SK-N-SH treated with all-trans-retinoic acid at 6 μM for 48 hours (cell line): Measurements from ENCODE around the gene MBNL2.

Source experiments
- ATAC-seq: fragments of 200-7000 bp; cut with Tn5 transposase; 3 replicates; pipeline ENCODE4 v1.9.1; 2020; ENCODE audit warnings: mild to moderate bottlenecking, moderate library complexity
- ARNTL ChIP-seq: fragments of 450-650 bp; formaldehyde crosslinking; IDR thresholded peaks from 2 replicates; pipeline ENCODE4 v1.5.0; 2020; ENCODE audit warnings: low read depth, mild to moderate bottlenecking, moderate library complexity, borderline replicate concordance
- BACH2 ChIP-seq: fragments of 250-450 bp; sonication (Bioruptor Pico); IDR thresholded peaks from 2 replicates; pipeline ENCODE4 v1.9.0; 2021; ENCODE audit warnings: mild to moderate bottlenecking, borderline replicate concordance
- CSDC2 ChIP-seq: fragments of 250-450 bp; sonication (Bioruptor Pico); IDR thresholded peaks from 2 replicates; pipeline ENCODE4 v1.5.0; 2020; ENCODE audit warnings: mild to moderate bottlenecking, moderate library complexity
- ESRRG ChIP-seq: fragments of 250-450 bp; sonication (Bioruptor Pico); IDR thresholded peaks from 2 replicates; pipeline ENCODE4 v1.6.1; 2021; ENCODE audit warnings: mild to moderate bottlenecking
- GLIS3 ChIP-seq: fragments of 250-450 bp; sonication (Bioruptor Pico); IDR thresholded peaks from 2 replicates; pipeline ENCODE4 v1.5.0; 2020; ENCODE audit warnings: mild to moderate bottlenecking, moderate library complexity
- ISL1 ChIP-seq: fragments of 250-450 bp; sonication (Bioruptor Pico); IDR thresholded peaks from 2 replicates; pipeline ENCODE4 v2.1.2; 2022; ENCODE audit warnings: mild to moderate bottlenecking, moderate library complexity
- OSR1 ChIP-seq: fragments of 250-450 bp; sonication (Bioruptor Pico); IDR thresholded peaks from 2 replicates; pipeline ENCODE4 v1.8.0; 2022; ENCODE audit warnings: moderate library complexity, mild to moderate bottlenecking, inconsistent platforms
- PPARA ChIP-seq: fragments of 250-450 bp; sonication (Bioruptor Pico); IDR thresholded peaks from 2 replicates; pipeline ENCODE4 v1.5.0; 2020; ENCODE audit warnings: mild to moderate bottlenecking, borderline replicate concordance
- SNAI2 ChIP-seq: fragments of 250-450 bp; sonication (Bioruptor Pico); IDR thresholded peaks from 2 replicates; pipeline ENCODE4 v1.5.0; 2020; ENCODE audit warnings: mild to moderate bottlenecking, moderate library complexity
- TOX ChIP-seq: fragments of 250-450 bp; sonication (Bioruptor Pico); IDR thresholded peaks from 2 replicates; pipeline ENCODE4 v1.8.0; 2021; ENCODE audit warnings: mild to moderate bottlenecking, moderate library complexity, borderline replicate concordance
- ZC3H10 ChIP-seq: fragments of 250-450 bp; sonication (Bioruptor Pico); IDR thresholded peaks from 2 replicates; pipeline ENCODE4 v1.5.1; 2021; ENCODE audit warnings: mild to moderate bottlenecking, moderate library complexity
- ZFP3 ChIP-seq: fragments of 250-450 bp; sonication (Bioruptor Pico); IDR thresholded peaks from 2 replicates; pipeline ENCODE4 v1.5.0; 2020; ENCODE audit warnings: mild to moderate bottlenecking, moderate library complexity
- ZFP30 ChIP-seq: fragments of 450-650 bp; formaldehyde crosslinking; IDR thresholded peaks from 2 replicates; pipeline ENCODE4 v1.5.0; 2022; ENCODE audit warnings: mild to moderate bottlenecking, moderate library complexity
- ZNF565 ChIP-seq: fragments of 450-650 bp; formaldehyde crosslinking; conservative IDR thresholded peaks from 2 replicates; pipeline ENCODE4 v1.5.0; 2020; ENCODE audit warnings: low read depth, mild to moderate bottlenecking, moderate library complexity
- ZNF70 ChIP-seq: fragments of 450-650 bp; formaldehyde crosslinking; IDR thresholded peaks from 2 replicates; pipeline ENCODE4 v1.5.0; 2020; ENCODE audit warnings: mild to moderate bottlenecking, moderate library complexity
- ZNF8 ChIP-seq: fragments of 450-650 bp; formaldehyde crosslinking; IDR thresholded peaks from 2 replicates; pipeline ENCODE4 v1.5.0; 2020; ENCODE audit warnings: mild to moderate bottlenecking, moderate library complexity
- TF ChIP-seq, protein P1 (sequence below): fragments of 250-450 bp; sonication (Bioruptor Pico); IDR thresholded peaks from 2 replicates; pipeline ENCODE4 v1.5.0; 2020; ENCODE audit warnings: mild to moderate bottlenecking, moderate library complexity
- TF ChIP-seq, protein P2 (sequence below): fragments of 250-450 bp; sonication (Bioruptor Pico); IDR thresholded peaks from 2 replicates; pipeline ENCODE4 v1.5.1; 2021; ENCODE audit warnings: mild to moderate bottlenecking, moderate library complexity
- TF ChIP-seq, protein P3 (sequence below): fragments of 250-450 bp; sonication (Bioruptor Pico); IDR thresholded peaks from 2 replicates; pipeline ENCODE4 v1.8.0; 2020; ENCODE audit warnings: mild to moderate bottlenecking, moderate library complexity, borderline replicate concordance
- TF ChIP-seq, protein P4 (sequence below): fragments of 250-450 bp; sonication (Bioruptor Pico); IDR thresholded peaks from 2 replicates; pipeline ENCODE4 v1.5.1; 2020; ENCODE audit warnings: low read depth, mild to moderate bottlenecking, moderate library complexity
- TF ChIP-seq, protein P5 (sequence below): fragments of 250-450 bp; sonication (Bioruptor Pico); IDR thresholded peaks from 2 replicates; pipeline ENCODE4 v1.8.0; 2021; ENCODE audit warnings: low read depth, mild to moderate bottlenecking, moderate library complexity, borderline replicate concordance

MBNL2 gene

DNA sequence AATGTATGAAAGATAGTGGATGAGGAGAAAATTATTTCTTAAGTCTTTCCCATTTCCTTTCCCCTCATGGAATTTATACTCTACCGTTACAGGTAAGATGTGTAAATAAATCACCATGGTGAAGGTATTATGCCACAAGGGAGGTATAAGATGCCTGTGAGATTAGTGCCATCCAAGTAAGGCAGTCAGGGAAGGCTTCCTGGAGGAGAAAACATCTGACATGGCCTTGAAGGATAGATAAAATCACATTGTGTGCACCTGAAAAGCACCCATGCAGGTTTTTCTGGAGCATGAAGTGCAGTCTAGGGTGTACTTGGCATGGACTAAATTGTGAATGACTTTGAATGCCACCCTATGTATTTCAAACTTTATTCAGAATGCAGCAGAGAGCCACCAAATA, 15.3 kb downstream of the MBNL2 start:
- no peak for TF ChIP-seq ISL1 (CRISPR knock-in tag)
- no peak for TF ChIP-seq CSDC2
- no peak for TF ChIP-seq OSR1 (CRISPR knock-in tag)
- TF ChIP-seq ZC3H10 (CRISPR knock-in tag), result no peak
- TF ChIP-seq, protein P1, sequence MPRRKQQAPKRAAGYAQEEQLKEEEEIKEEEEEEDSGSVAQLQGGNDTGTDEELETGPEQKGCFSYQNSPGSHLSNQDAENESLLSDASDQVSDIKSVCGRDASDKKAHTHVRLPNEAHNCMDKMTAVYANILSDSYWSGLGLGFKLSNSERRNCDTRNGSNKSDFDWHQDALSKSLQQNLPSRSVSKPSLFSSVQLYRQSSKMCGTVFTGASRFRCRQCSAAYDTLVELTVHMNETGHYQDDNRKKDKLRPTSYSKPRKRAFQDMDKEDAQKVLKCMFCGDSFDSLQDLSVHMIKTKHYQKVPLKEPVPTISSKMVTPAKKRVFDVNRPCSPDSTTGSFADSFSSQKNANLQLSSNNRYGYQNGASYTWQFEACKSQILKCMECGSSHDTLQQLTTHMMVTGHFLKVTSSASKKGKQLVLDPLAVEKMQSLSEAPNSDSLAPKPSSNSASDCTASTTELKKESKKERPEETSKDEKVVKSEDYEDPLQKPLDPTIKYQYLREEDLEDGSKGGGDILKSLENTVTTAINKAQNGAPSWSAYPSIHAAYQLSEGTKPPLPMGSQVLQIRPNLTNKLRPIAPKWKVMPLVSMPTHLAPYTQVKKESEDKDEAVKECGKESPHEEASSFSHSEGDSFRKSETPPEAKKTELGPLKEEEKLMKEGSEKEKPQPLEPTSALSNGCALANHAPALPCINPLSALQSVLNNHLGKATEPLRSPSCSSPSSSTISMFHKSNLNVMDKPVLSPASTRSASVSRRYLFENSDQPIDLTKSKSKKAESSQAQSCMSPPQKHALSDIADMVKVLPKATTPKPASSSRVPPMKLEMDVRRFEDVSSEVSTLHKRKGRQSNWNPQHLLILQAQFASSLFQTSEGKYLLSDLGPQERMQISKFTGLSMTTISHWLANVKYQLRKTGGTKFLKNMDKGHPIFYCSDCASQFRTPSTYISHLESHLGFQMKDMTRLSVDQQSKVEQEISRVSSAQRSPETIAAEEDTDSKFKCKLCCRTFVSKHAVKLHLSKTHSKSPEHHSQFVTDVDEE (CRISPR knock-in tag), result no peak
- no peak for TF ChIP-seq PPARA (CRISPR knock-in tag)
- TF ChIP-seq SNAI2, result no peak
- TF ChIP-seq TOX (CRISPR knock-in tag), result no peak
- TF ChIP-seq, protein P2, sequence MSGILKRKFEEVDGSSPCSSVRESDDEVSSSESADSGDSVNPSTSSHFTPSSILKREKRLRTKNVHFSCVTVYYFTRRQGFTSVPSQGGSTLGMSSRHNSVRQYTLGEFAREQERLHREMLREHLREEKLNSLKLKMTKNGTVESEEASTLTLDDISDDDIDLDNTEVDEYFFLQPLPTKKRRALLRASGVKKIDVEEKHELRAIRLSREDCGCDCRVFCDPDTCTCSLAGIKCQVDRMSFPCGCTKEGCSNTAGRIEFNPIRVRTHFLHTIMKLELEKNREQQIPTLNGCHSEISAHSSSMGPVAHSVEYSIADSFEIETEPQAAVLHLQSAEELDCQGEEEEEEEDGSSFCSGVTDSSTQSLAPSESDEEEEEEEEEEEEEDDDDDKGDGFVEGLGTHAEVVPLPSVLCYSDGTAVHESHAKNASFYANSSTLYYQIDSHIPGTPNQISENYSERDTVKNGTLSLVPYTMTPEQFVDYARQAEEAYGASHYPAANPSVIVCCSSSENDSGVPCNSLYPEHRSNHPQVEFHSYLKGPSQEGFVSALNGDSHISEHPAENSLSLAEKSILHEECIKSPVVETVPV (CRISPR knock-in tag), result no peak
- TF ChIP-seq BACH2, result no peak
- ATAC-seq, result no peak

DNA sequence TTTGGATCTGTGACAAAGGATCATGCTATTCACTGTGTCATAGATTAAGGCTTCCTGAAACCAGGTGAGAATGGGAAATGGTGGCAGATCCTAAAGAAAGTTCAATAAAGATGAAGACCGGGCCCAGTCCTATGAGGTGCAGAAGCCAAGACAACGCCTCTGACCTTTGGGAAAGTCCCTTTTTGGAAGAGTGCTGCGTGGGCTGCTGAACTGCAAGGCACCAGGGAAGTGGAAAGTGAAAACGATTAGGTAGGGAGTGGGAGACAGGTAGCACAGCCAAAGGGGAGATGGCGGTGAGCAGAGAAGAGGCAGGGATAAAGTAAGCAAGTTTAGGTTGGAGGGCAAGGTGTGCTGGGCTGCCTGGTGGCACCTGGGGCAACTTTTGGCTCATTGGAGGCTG, 16.3 kb downstream of the MBNL2 start:
- TF ChIP-seq ZNF565 (no peak), ZFP30 (CRISPR knock-in tag) (no peak), PPARA (CRISPR knock-in tag) (no peak), SNAI2 (no peak), BACH2 (no peak), ARNTL (CRISPR knock-in tag) (no peak), ISL1 (CRISPR knock-in tag) (no peak), GLIS3 (CRISPR knock-in tag) (no peak), ZNF8 (CRISPR knock-in tag) (no peak), ESRRG (CRISPR knock-in tag) (no peak), ZNF70 (no peak), TOX (CRISPR knock-in tag) (no peak), ZFP3 (CRISPR knock-in tag) (no peak)
- TF ChIP-seq, protein P3, sequence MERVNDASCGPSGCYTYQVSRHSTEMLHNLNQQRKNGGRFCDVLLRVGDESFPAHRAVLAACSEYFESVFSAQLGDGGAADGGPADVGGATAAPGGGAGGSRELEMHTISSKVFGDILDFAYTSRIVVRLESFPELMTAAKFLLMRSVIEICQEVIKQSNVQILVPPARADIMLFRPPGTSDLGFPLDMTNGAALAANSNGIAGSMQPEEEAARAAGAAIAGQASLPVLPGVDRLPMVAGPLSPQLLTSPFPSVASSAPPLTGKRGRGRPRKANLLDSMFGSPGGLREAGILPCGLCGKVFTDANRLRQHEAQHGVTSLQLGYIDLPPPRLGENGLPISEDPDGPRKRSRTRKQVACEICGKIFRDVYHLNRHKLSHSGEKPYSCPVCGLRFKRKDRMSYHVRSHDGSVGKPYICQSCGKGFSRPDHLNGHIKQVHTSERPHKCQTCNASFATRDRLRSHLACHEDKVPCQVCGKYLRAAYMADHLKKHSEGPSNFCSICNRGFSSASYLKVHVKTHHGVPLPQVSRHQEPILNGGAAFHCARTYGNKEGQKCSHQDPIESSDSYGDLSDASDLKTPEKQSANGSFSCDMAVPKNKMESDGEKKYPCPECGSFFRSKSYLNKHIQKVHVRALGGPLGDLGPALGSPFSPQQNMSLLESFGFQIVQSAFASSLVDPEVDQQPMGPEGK (CRISPR knock-in tag), result no peak
- TF ChIP-seq, protein P4, sequence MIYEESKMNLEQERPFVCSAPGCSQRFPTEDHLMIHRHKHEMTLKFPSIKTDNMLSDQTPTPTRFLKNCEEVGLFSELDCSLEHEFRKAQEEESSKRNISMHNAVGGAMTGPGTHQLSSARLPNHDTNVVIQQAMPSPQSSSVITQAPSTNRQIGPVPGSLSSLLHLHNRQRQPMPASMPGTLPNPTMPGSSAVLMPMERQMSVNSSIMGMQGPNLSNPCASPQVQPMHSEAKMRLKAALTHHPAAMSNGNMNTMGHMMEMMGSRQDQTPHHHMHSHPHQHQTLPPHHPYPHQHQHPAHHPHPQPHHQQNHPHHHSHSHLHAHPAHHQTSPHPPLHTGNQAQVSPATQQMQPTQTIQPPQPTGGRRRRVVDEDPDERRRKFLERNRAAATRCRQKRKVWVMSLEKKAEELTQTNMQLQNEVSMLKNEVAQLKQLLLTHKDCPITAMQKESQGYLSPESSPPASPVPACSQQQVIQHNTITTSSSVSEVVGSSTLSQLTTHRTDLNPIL (CRISPR knock-in tag), result no peak
- TF ChIP-seq, protein P1 (CRISPR knock-in tag), result no peak
- TF ChIP-seq, protein P5, sequence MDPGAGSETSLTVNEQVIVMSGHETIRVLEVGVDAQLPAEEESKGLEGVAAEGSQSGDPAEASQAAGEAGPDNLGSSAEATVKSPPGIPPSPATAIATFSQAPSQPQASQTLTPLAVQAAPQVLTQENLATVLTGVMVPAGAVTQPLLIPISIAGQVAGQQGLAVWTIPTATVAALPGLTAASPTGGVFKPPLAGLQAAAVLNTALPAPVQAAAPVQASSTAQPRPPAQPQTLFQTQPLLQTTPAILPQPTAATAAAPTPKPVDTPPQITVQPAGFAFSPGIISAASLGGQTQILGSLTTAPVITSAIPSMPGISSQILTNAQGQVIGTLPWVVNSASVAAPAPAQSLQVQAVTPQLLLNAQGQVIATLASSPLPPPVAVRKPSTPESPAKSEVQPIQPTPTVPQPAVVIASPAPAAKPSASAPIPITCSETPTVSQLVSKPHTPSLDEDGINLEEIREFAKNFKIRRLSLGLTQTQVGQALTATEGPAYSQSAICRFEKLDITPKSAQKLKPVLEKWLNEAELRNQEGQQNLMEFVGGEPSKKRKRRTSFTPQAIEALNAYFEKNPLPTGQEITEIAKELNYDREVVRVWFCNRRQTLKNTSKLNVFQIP, result no peak
- ATAC-seq, result no peak
